SK-N-SH treated with all-trans-retinoic acid at 6 μM for 48 hours (cell line): ENCODE results near the gene TFAP2B.

Source experiments
- CREB5 ChIP-seq: fragments of 250-450 bp; sonication (Bioruptor Pico); IDR thresholded peaks from 2 replicates; pipeline ENCODE4 v1.5.1; 2020; ENCODE audit warnings: low read depth, mild to moderate bottlenecking, moderate library complexity
- OSR1 ChIP-seq: fragments of 250-450 bp; sonication (Bioruptor Pico); IDR thresholded peaks from 2 replicates; pipeline ENCODE4 v1.8.0; 2022; ENCODE audit warnings: moderate library complexity, mild to moderate bottlenecking, inconsistent platforms
- PATZ1 ChIP-seq: fragments of 250-450 bp; sonication (Bioruptor Pico); IDR thresholded peaks from 2 replicates; pipeline ENCODE4 v1.8.0; 2020; ENCODE audit warnings: mild to moderate bottlenecking, moderate library complexity, borderline replicate concordance
- PPARA ChIP-seq: fragments of 250-450 bp; sonication (Bioruptor Pico); IDR thresholded peaks from 2 replicates; pipeline ENCODE4 v1.5.0; 2020; ENCODE audit warnings: mild to moderate bottlenecking, borderline replicate concordance
- ZFP3 ChIP-seq: fragments of 250-450 bp; sonication (Bioruptor Pico); IDR thresholded peaks from 2 replicates; pipeline ENCODE4 v1.5.0; 2020; ENCODE audit warnings: mild to moderate bottlenecking, moderate library complexity
- ZFP30 ChIP-seq: fragments of 450-650 bp; formaldehyde crosslinking; IDR thresholded peaks from 2 replicates; pipeline ENCODE4 v1.5.0; 2022; ENCODE audit warnings: mild to moderate bottlenecking, moderate library complexity
- ZNF565 ChIP-seq: fragments of 450-650 bp; formaldehyde crosslinking; conservative IDR thresholded peaks from 2 replicates; pipeline ENCODE4 v1.5.0; 2020; ENCODE audit warnings: low read depth, mild to moderate bottlenecking, moderate library complexity
- ZNF8 ChIP-seq: fragments of 450-650 bp; formaldehyde crosslinking; IDR thresholded peaks from 2 replicates; pipeline ENCODE4 v1.5.0; 2020; ENCODE audit warnings: mild to moderate bottlenecking, moderate library complexity

GRCh38 chr6:50819904-50820868 lies 1.5 kb downstream of the TFAP2B start:
- no peak for TF ChIP-seq ZNF565 (CRISPR knock-in tag)
- no peak for TF ChIP-seq PATZ1 (CRISPR knock-in tag)
- no peak for TF ChIP-seq CREB5 (CRISPR knock-in tag)
- TF ChIP-seq ZNF8 (CRISPR knock-in tag): no peak
- TF ChIP-seq PPARA (CRISPR knock-in tag): no peak
- TF ChIP-seq OSR1 (CRISPR knock-in tag): no peak
- no peak for TF ChIP-seq ZFP30 (CRISPR knock-in tag)
- TF ChIP-seq ZFP3 (CRISPR knock-in tag): no peak
